GM12878 (cell line): Measurements from ENCODE around the gene GLUD1. TPM values are rescaled to one million over a fixed set of nuclear protein-coding genes. Genes with fewer than 3 reads are reported as not detected.
A peak's percentile ranks its signal among the peaks of the same experiment; 100 is the strongest.

Experiments
- ATAC-seq: fragments of 200-7000 bp; cut with Tn5 transposase; 3 replicates; pipeline ENCODE4 v1.9.1; 2020; ENCODE audit warnings: mild to moderate bottlenecking, moderate library complexity
- BruUV-seq: library from RNA; stranded (reverse); fragments of 400-500 nt; replicated peaks from 2 replicates; lab custom pipeline; 2021; lab: Mats Ljungman, UMichigan
- CTCF ChIA-PET: fragments of 300-600 bp; sonication (Branson Sonifier 250); formaldehyde crosslinking; extraction: SDS; loops from one replicate; lab custom pipeline; 2021; ENCODE audit warnings: inconsistent platforms; lab: Yijun Ruan, JAX
- POLR2A ChIA-PET: fragments of 350-600 bp; formaldehyde crosslinking; extraction: SDS; loops from one replicate; lab custom pipeline; 2021; ENCODE audit warnings: inconsistent platforms; lab: Charles Lee
- RAD21 ChIA-PET: fragments of 300-600 bp; sonication (Branson Sonifier 250); formaldehyde crosslinking; loops from one replicate; lab custom pipeline; 2023; ENCODE audit warnings: antibody characterized with exemption; ENCODE audit not compliant: unreplicated experiment; lab: Charles Lee
- SMC1A ChIA-PET: fragments of 300-600 bp; sonication (Branson Sonifier 250); formaldehyde crosslinking; loops from one replicate; lab custom pipeline; 2023; ENCODE audit not compliant: unreplicated experiment, uncharacterized antibody; lab: Charles Lee
- DNase-seq: peaks from one replicate; pipeline ENCODE4 v3.0.0-alpha.2; 2011; ENCODE audit warnings: low read depth, low spot score
- FAIRE-seq: peaks from 3 replicates; lab custom pipeline; 2011; peaks lifted over from hg19 to GRCh38; lab: Jason Lieb, UNC
- H2AFZ ChIP-seq: 2 replicates; pipeline ENCODE4 v1.6.0; 2011; ENCODE audit warnings: low read depth, low read length, control low read depth; ENCODE audit not compliant: control insufficient read depth
- H3K27ac ChIP-seq: 2 replicates; pipeline ENCODE4 v1.5.1; 2011; ENCODE audit warnings: control low read depth; ENCODE audit not compliant: control insufficient read depth, insufficient read depth
- H3K27me3 ChIP-seq, 2 experiments: replicated peaks in 1 of 2; 2 replicates each; pipeline versions ENCODE4 v1.6.0 to v1.6.1; 2011; ENCODE audit warnings: low read length in 1 of 2; ENCODE audit not compliant: control insufficient read depth in 2 of 2, insufficient read depth in 2 of 2
- H3K36me3 ChIP-seq, 2 experiments: 2 replicates each; pipeline ENCODE4 v1.5.1; 2011; ENCODE audit warnings: low read length in 1 of 2; ENCODE audit not compliant: control insufficient read depth in 2 of 2, insufficient read depth in 2 of 2
- H3K4me1 ChIP-seq: 2 replicates; pipeline ENCODE4 v1.6.1; 2011; ENCODE audit warnings: mild to moderate bottlenecking, low read length, moderate library complexity, mixed read lengths; ENCODE audit not compliant: control insufficient read depth, insufficient read depth
- H3K4me2 ChIP-seq: 2 replicates; pipeline ENCODE4 v1.6.0; 2011; ENCODE audit warnings: control low read depth; ENCODE audit not compliant: control insufficient read depth, insufficient read depth
- H3K4me3 ChIP-seq: fragments of 200-600 bp; sonication (generic); 2 replicates; pipeline ENCODE4 v1.5.1; 2016
- H3K79me2 ChIP-seq: 2 replicates; pipeline ENCODE4 v1.6.0; 2011; ENCODE audit warnings: low read length; ENCODE audit not compliant: control insufficient read depth, insufficient read depth
- H3K9ac ChIP-seq: 2 replicates; pipeline ENCODE4 v1.8.0; 2011; ENCODE audit warnings: low read length, control low read depth, mixed read lengths; ENCODE audit not compliant: control insufficient read depth, insufficient read depth
- H3K9me3 ChIP-seq: replicated peaks from 3 replicates; pipeline ENCODE4 v1.5.1; 2011; ENCODE audit warnings: mild to moderate bottlenecking, low read length; ENCODE audit not compliant: control insufficient read depth, insufficient read depth
- H4K20me1 ChIP-seq: 2 replicates; pipeline ENCODE4 v1.6.0; 2011; ENCODE audit not compliant: control insufficient read depth, insufficient read depth
- ASH2L ChIP-seq: fragments of 300-600, 200-600 bp; sonication (generic); IDR thresholded peaks from 2 replicates; pipeline ENCODE4 v1.6.1; 2017; ENCODE audit warnings: low read depth, mild to moderate bottlenecking, borderline replicate concordance
- ATF2 ChIP-seq: IDR thresholded peaks from 2 replicates; pipeline ENCODE4 v1.6.1; 2012; ENCODE audit warnings: low read length, inconsistent platforms
- BCL11A ChIP-seq: IDR thresholded peaks from 2 replicates; pipeline ENCODE4 v1.6.1; 2011; ENCODE audit warnings: low read depth, low read length
- BCLAF1 ChIP-seq: fragments of 450-650 bp; IDR thresholded peaks from 2 replicates; pipeline ENCODE4 v1.6.1; 2017; ENCODE audit warnings: antibody characterized with exemption, mild to moderate bottlenecking, moderate library complexity
- CBFB ChIP-seq: IDR thresholded peaks from 2 replicates; pipeline ENCODE4 v1.6.1; 2016; ENCODE audit warnings: antibody characterized with exemption, low read depth
- EP300 ChIP-seq, 2 experiments: fragments of 150-350 bp in 1 of 2; IDR thresholded peaks; 2 replicates each; pipeline ENCODE4 v1.6.1; 2011 to 2012; ENCODE audit warnings: low read depth in 2 of 2, low read length in 2 of 2, borderline replicate concordance in 1 of 2, improper control_type of control experiment in 1 of 2, inconsistent platforms in 1 of 2; ENCODE audit not compliant: control insufficient read depth in 1 of 2
- IKZF1 ChIP-seq: fragments of 450-650 bp; conservative IDR thresholded peaks from 2 replicates; pipeline ENCODE4 v1.6.1; 2017; ENCODE audit warnings: antibody characterized with exemption, mild to moderate bottlenecking
- IRF4 ChIP-seq: IDR thresholded peaks from 2 replicates; pipeline ENCODE4 v1.6.1; 2011; ENCODE audit warnings: low read depth, low read length
- NR2C2 ChIP-seq: IDR thresholded peaks from 2 replicates; pipeline ENCODE4 v1.6.1; 2011; ENCODE audit warnings: borderline replicate concordance, low read depth; ENCODE audit not compliant: control insufficient read depth, insufficient read length
- NRF1 ChIP-seq: conservative IDR thresholded peaks from 2 replicates; pipeline ENCODE4 v1.6.1; 2011; ENCODE audit warnings: mild to moderate bottlenecking, low read depth, low read length, improper control_type of control experiment
- POLR2AphosphoS2 ChIP-seq: IDR thresholded peaks from 2 replicates; pipeline ENCODE4 v1.6.1; 2011; ENCODE audit warnings: low read depth, mild to moderate bottlenecking, low read length, improper control_type of control experiment, moderate library complexity
- RAD51 ChIP-seq: fragments of 450-650 bp; IDR thresholded peaks from 2 replicates; pipeline ENCODE4 v1.6.1; 2016; ENCODE audit warnings: moderate library complexity, mild to moderate bottlenecking, inconsistent platforms
- REST ChIP-seq: IDR thresholded peaks from 2 replicates; pipeline ENCODE4 v1.6.1; 2012; ENCODE audit warnings: mild to moderate bottlenecking, low read depth, low read length
- SPI1 ChIP-seq: IDR thresholded peaks from 2 replicates; pipeline ENCODE4 v1.6.1; 2011; ENCODE audit warnings: low read depth, mild to moderate bottlenecking, low read length, moderate library complexity, borderline replicate concordance; ENCODE audit not compliant: insufficient read depth
- WGBS: methylation state at CpG from one replicate; pipeline ENCODE4 v1.1.6; 2016; ENCODE audit warnings: low lambda C conversion rate; ENCODE audit not compliant: insufficient replicate concordance, insufficient coverage; ENCODE audit errors: missing lambda C conversion rate; 5-methylcytosine and 5-hydroxymethylcytosine counted together
- in situ Hi-C: fragments of 300-500 bp; cut with MboI; formaldehyde crosslinking; loops from 9 replicates; pipeline ENCODE4 v1.14.3; 2018; ENCODE audit warnings: mixed read lengths
- intact Hi-C: fragments of 100-400 bp; cut with micrococcal nuclease; formaldehyde crosslinking; loops from one replicate; pipeline ENCODE4 v1.14.2; 2022; ENCODE audit not compliant: unreplicated experiment
- polyA plus RNA-seq, 11 experiments: library from polyadenylated mRNA; depleted of rRNA in 4 of 11; unstranded in 6 of 11; stranded (reverse) in 5 of 11; fragments of >200 nt; fragmentation: Nextera tagmentation in 4 of 11; fragmentation: Illumina TruSeq in 1 of 11; extraction: Ambion mirVana in 4 of 11; extraction: Trizol in 1 of 11; gene quantifications; 1 replicate in 1 of 11; 2 replicates in 10 of 11; pipeline versions ENCODE4 v1.2.1 to v1.2.3, GENCODE V29; 2011 to 2016; ENCODE audit warnings: inconsistent platforms in 2 of 11, missing spikeins in 2 of 11, low read depth in 1 of 11
- total RNA-seq, 4 experiments: library from RNA; depleted of rRNA in 3 of 4; stranded (reverse); fragments of >200 nt in 3 of 4; fragmentation: Illumina TruSeq in 1 of 4; extraction: Trizol in 1 of 4; gene quantifications; 2 replicates each; pipeline versions ENCODE4 v1.2.1 to v1.2.3, GENCODE V29; 2013 to 2021

The GLUD1 gene
- total and polyA plus RNA-seq, 10 of the 15 experiments (the other 5 are each of a cell fraction or from before 2014, with no cell fraction given): 26.1 to 109 (median 81.4) TPM

- DNase-seq: peak; percentile 43
- Histone ChIP-seq H3K27me3 (no peaks in the 10 kb centered on the region), H3K36me3 (no peaks in the 10 kb centered on the region; a peak in 2 of 4 replicates), H3K9me3 (no peaks in the 10 kb centered on the region; the same call in 2 of the 3 replicates), H3K4me3 (peak overlapping the region; percentile 88), H3K4me1 (no peaks in the 10 kb centered on the region; the same call in 1 of the 2 replicates), H3K79me2 (peaks cover 59% of the 10 kb centered on the region), H2AFZ (peak overlapping the region; percentile 81), H3K9ac (peak overlapping the region; percentile 88), H3K27ac (peak overlapping the region; percentile 81), H3K4me2 (peak overlapping the region; percentile 76), H4K20me1 (no peaks in the 10 kb centered on the region)
- SMC1A ChIA-PET: interaction anchor here (0.8 to 2.5 kb wide), 4 partner anchors 11 to 402 kb away, joined by 3 to 21 read pairs (median 4); no protein-coding TSS in a partner anchor
- in situ Hi-C loops: no loop called here
- WGBS: 1% methylated on average over 49 of the region's 60 CpGs
- no peak for FAIRE-seq
- CTCF ChIA-PET: no interaction called here
- RAD21 ChIA-PET: interaction anchor here (0.6 to 1.7 kb wide), 5 partner anchors 9 to 1792 kb away, joined by 3 to 8 read pairs (median 3); no protein-coding TSS in a partner anchor
- ATAC-seq: peak; percentile 81
- BruUV-seq: TSS peak; percentile 36
- POLR2A ChIA-PET: interaction anchor here (0.8 to 2.5 kb wide), 4 partner anchors 11 to 129 kb away, joined by 4 to 9 read pairs (median 4); no protein-coding TSS in a partner anchor
- intact Hi-C loops: no loop called here
- TF ChIP-seq POLR2AphosphoS2 (peak; percentile 47; the same call in 1 of the 2 replicates), RAD51 (peak; percentile 49; the same call in 1 of the 2 replicates), NRF1 (no peak), ASH2L (no peak), BCL11A (0 out of 2 replicates have a peak, but pooled peaks have one; percentile 6), SPI1 (no peak), EP300 (IDR thresholded peaks at IDR 0.05; ENCODE audit: borderline replicate concordance in 1 of 2, control insufficient read depth in 1 of 2, low read depth in 2 of 2, low read length in 2 of 2) (no peak), BCLAF1 (no peak), REST (no peak), ATF2 (no peak), IRF4 (0 out of 2 replicates have a peak, but pooled peaks have one; percentile 33), CBFB (peak; percentile 23; the same call in 1 of the 2 replicates), NR2C2 (no peak), IKZF1 (peak; percentile 67)
Observed at GRCh38 chr10:87095236-87095945, 748 bp upstream of the GLUD1 start.
